ENCODE results near the gene FHL2.
A peak's percentile ranks its signal among the peaks of the same experiment; 100 is the strongest.

FHL2 gene

DNA sequence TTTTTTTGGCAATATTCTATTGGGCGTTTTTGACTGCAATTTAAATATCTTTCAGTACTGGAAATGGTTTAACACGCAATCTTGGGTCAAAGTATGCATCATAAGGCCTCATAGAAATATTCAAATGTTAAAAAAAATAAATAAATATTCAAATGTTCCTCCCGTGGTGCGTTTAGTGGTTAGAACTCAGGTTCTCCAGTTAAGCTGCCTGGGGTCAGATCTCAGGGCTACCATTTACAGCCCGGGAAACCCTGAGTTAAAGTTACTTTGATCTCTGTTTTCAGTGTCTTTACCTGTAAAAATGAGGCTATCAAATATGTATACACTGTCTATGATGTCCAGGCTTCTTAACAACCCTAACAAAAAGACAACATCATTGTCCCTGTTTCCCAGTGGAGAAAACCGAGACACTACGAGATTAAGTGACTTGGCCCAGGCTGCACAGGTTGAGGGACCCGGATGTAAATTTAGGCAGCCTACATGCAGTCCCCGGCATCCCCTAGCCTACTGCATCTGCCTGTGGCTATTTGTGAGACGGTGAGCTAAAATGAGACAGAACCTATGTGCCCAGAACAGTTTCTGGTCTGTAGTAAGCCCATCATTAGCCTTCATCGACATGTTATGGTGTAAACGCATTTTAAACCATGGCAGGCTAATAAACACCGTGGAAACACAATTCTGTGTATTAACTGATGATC, 1.7 kb downstream of the FHL2 start:
- DNase-seq (ENCODE audit: low read depth), result no peak

GRCh38 chr2:105396254-105397024, 2.4 kb downstream of the FHL2 start:
- peak; percentile 98 for DNase-seq (ENCODE audit: low read depth)

DNA sequence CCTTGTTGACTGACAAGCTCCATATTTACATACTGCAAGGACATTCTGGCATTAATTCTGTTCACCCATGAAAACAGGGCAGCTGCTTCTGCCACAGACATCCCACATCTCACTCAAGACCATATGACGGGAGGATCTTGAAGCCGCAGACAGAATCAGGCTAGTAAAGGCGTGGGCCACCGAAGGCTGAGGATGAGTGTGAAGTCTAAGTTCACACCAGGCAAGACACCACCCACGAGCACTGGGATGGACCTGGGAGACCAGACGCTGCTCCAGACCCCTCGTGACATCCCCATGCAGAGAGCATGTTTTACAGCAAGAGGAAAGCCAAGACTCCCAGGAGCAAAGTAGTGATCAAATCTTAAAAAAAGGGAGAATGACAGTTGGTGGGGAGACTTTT, 3.2 kb downstream of the FHL2 start:
- DNase-seq (ENCODE audit: low read depth), result no peak

DNA sequence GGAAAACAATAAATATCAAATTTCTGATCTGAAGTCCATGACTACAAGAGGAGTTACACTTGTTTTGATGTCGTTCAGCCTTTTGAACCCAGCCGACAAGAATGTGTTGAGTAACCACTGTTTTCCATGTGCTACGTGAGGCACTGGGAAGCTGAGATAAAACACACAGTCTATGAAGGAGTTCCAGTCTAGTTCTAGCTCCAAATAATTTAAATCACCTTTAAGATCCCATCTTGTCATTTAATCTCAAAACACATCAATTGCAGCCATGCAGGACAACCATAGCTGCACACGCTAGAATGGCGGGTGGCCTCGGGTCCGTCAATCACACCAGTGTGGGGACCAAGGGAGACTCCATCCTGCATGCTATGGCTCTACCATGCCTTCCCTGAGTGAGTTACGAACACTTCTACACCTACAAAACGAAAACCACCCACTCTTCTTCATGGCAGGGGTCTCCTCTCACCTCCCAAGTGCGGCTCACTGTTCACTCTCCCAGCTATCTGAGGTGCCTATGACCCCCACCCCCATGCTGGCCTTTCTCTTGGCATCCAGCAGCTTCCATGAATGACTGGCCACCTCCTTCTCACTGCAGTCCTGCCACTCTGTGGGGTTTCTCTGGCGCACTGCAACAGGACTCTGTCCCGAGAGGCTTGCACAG, 3.8 kb downstream of the FHL2 start:
- DNase-seq (ENCODE audit: low read depth), result no peak

DNA sequence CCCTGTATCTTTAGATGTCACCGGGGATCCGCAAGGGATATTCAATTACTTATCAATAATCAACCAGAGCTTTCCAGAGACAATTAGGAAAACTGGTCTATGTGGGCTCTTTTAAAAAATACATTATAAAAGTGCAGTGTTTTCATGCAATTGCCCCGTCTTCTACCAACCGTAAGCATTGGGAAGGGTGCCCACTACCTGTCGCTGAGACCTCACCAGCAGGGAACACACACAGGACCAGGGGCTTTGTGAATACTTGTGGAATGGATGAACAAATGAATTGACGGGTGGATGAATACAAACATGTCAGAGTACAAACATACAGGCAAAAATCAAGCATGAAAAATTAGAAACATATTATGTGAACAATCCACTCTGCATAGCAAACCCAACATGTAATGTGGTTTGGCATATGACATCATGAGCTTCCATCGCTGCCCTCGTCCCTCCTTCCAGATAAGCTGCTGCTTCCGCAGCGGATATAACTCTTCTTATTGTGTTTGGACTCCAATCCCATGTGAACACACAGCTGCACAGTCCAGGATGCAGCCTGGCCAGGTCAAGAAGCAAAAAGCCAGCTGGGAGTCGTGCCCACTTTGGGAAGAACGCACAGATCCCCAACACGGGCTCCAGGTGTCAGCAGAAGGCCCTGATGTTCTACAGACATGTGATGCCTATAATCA, 5.3 kb downstream of the FHL2 start:
- no peak for DNase-seq (ENCODE audit: low read depth)

DNA sequence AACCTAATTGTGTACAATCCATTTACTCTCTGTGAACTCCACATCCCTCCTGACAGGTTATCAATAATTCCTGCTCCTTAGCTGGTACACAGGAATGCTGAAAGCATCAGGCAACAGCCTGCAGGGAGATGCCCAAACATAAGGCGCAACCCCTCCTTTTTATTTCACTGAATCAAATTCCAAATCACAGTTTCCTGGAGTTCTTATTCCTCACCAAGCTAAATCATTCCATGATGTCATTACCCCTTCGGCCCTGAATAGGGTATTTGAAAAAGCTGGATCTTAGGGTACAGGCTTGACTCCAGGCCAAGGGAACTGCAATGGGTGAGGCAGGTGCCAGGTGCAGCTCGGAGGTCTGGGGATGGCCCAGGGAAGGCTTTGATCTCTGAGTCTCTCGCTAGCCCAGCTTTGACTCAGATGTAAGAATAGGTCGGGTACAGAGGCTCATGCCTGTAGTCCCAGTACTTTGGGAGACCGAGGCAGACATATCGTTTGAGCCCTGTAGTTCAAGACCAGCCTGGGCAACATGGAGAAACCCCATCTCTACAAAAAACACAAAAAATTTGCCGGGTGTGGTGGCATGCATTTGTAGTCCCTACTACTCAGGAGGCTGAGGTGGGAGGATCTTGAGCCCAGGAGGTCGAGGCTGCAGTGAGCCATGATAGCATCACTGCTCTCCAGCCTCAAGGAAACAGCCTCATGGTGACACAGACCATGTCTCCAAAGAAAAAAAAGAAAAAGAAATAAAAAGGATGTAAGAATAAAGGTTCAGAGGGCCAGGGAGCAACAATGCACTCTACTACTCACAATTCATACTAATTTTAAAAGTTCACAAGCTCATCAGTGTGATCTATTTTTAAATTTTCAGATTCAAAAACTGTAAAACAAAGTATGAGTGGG, 6.8 kb downstream of the FHL2 start:
- DNase-seq (ENCODE audit: low read depth), result no peak

GRCh38 chr2:105391058-105391627, 7.7 kb downstream of the FHL2 start:
- DNase-seq (ENCODE audit: low read depth), result no peak

DNA sequence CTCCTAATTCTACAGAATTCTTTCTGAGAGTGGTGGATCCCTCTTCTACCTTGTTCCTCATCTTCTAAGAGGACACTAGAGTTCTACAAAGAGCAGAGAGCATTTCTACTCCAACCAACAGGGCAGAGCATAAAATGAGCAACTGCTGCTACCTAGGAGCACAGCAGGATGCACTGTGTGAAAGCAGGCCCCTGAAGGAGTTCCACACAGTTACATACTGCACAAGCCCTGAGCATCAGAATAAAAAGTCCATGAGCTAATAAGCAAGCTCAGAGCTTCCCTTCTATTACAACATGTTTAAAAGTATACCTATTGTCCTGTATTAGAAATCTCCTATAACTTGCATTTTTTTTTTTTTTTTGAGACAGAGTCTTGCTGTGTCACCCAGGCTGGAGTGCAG, 8.4 kb downstream of the FHL2 start:
- no peak for DNase-seq (ENCODE audit: low read depth)

GRCh38 chr2:105388971-105389381, 9.9 kb downstream of the FHL2 start:
- DNase-seq (ENCODE audit: low read depth), result peak; percentile 92

DNA sequence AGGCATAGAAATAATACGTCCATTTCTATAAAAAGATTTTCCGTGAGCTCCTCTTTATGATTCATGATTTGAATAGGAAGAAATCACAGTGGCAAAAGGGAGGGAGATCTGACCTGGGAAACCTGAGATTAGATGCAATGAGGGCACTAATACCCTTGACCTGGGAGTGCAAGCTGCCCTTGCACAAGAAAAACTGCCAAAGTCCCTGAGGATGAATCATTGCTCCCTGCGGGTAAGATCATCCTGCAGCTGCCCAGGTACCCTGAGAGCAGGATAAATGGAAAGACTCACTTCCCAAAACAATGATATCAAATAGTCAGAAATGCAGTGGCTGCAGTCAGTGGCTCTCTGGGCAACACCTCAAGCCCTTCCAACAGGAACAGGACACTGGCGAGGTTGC, 11.6 kb downstream of the FHL2 start:
- no peak for DNase-seq (ENCODE audit: low read depth)

DNA sequence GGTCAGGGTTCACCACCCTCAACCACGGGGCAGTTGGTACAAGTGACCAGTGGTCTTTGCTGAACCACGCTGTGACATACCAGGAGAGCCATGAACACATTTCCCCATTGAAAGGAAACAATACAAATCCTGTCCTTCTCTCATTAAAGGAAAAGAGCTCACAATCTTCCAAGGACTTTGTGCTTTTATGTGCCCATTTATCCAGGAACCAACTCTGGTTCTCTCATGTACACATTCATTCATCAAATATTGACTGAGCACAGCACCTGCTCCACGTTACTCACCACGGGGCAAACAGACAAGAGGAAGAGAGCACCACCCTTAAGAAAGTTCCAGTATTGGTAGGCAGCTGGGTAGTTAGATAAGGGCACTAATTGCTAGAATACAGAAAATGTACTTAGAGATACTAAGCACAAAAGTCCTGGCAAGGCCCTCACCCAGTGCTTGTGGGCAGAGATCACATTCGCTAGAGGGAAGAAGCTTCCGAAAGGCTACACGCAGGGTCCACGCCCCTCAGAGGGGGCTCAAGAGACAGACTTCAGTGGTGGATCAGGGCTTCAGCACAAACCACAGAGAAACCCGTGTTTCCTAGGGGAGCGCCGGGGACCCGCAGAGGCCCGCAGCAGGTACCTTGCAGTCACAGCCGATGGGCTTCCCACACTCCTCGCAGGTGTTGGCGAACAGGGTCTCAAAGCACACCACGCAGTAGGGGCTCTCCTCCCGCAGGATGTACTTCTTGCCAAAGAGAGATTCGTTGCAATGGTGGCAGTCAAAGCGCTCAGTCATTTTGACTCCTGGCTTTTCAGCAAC, 12.9 kb downstream of the FHL2 start:
- DNase-seq (ENCODE audit: low read depth), result no peak

DNA sequence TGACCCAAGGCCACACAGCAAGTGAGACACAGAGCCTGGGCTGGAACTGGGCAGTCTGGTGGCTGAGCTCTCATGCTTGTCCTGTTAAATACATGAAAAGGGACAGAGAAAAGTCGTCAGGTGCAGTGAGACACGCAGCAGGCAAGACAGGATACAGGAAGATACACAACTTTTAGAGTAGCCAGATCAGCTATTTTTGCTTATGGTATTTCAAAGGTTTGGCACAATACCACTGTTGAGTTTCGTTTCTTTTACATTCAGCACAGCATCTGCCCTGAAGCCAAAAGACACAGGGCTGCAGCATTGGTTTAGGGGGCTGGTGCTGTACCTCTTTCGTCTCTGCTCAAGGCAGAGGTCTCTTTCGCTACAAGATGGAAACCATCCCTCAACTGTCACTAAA, 14.0 kb downstream of the FHL2 start:
- no peak for DNase-seq (ENCODE audit: low read depth)

DNA sequence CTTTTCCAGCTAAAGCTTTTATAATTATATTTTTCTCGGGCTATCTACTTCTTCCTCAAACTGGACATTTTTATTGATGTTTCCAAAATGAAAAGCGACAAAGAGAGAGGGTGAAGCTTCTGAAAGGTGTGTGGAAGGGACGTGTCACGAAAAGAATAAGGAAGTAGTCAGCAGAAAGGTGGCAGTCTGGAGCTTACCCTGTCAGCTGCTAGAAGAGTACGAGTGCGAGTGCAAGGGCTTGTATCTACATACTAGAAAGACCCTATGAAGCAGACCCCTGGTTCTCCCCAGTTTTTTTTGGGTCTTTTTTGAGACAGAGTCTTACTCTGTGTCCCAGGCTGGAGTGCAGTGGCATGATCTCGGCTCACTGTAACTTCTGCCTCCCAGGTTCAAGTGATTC, 14.6 kb downstream of the FHL2 start:
- no peak for DNase-seq (ENCODE audit: low read depth)

- DNase-seq (ENCODE audit: low read depth), result no peak
Observed at GRCh38 chr2:105383432-105384166, 15.3 kb downstream of the FHL2 start.

DNA sequence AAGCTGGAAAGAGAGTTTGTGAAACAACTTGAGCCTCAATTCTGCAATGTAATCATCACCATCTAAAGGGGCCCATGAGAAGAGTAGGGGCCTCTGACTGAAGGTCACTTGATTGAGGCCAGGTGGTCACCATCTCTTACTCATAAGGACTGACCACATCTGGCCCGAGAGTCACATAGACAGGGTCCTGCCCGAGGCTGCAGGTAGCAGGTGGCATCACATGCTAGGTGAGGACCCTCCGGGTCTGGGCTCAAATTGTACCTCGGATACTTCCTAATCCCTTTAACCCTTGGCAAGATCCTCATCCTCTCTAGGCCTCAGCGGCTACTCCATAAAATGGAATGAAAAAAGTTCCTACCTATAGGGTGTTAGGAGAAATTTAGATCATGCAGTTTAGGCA, 16.7 kb downstream of the FHL2 start:
- DNase-seq (ENCODE audit: low read depth), result no peak

GRCh38 chr2:105381101-105381668, 17.7 kb downstream of the FHL2 start:
- DNase-seq (ENCODE audit: low read depth), result no peak

- no peak for DNase-seq (ENCODE audit: low read depth)
Observed at GRCh38 chr2:105380432-105381100, 18.3 kb downstream of the FHL2 start.

DNA sequence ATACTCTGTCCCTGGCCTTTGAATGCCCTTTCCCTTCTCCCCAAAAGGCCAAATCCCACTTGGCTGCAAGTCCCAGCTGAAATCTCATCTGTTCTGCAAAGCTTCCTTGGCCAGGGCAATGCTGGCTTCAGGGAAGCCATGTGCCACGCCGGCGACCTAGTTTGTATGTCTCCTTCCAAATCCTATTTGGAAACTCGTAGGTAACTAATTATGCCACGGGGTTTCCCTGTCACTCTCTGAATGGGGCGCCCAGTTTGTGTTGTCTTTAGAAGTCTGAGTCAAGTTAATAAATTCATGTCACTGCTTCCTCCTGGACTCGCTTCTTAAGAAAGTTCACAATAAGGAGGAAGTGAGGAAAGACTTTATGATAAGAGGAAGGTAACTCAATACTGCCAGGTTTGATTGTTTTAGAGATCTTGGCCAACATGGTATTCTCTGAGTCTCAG, 19.1 kb downstream of the FHL2 start:
- DNase-seq (ENCODE audit: low read depth), result no peak

- DNase-seq (ENCODE audit: low read depth), result no peak
Observed at GRCh38 chr2:105378921-105379383, 19.9 kb downstream of the FHL2 start.
